Activated effector memory CD4-positive, alpha-beta T cell treated with Interleukin-2 at 50 U/mL for 16 hours (primary cell): ENCODE data around the gene OR6T1.

Source experiments
- DNase-seq: peaks from one replicate; pipeline ENCODE4 v3.0.0-alpha.2; 2020

Gene OR6T1

DNA sequence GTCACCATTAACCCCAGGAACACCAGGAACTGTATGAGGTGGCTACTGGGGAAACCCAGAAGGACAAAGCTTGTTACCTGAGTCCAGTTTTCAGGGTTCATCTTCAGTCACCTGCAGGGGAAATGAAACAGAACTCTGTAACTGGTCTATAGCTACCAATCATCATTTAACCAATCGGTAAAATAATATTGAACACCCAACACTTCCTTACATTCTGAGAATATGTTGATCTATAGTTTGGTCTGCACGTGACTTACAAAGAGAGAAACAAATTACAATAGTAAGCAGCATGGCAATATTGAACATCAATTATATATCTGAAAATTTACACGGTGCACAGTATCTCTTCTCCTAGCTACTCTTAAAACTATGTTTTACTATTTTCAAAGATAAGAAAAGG is at the start of gene OR6T1:
TSS of gene OR6T1 (minus strand) at position 101 of the 400 bp plus-strand sequence. CDS start at position 101, 0 bp downstream.
- no peak for DNase-seq

GRCh38 chr11:123979311-123979710 is 35.7 kb upstream of the OR6T1 start:
- DNase-seq = no peak

DNA sequence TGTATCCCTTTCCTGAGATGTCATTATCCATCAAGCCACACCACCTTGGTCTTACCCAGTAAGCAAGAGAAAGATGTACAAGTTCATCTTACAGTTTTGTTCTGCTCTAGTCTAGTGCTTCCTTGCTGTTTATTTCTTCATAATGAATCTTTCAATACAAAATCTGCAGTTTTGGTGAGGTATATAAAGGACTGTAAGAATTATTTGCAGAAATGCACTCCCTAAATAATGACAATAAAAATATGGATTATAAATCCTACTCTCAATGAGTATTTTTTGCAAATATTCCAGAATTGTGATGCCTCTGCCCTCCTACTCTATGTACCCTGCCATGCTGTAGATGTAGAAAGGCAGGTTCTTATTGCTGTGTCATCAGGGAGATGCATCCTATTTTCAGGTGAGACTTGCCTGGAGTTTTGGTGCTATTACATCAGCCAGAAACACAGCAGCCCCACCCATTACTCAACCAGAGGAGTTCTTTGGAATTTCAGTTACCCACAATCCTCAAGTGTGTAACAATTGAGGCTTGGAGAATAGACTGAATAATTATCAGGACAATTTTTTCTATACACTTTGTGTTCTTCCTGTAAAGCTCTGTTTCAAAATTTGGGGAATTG is 34.2 kb upstream of the OR6T1 start, which contains the start of gene OR10S1:
TSS of gene OR10S1 (minus strand) at position 51 of the 617 bp plus-strand sequence. CDS start 117 bp downstream, outside the sequence.
- no peak for DNase-seq

GRCh38 chr11:123976770-123977560 is 33.3 kb upstream of the OR6T1 start:
- no peak for DNase-seq

- no peak for DNase-seq
Observed at GRCh38 chr11:123973816-123974215, 30.2 kb upstream of the OR6T1 start.

- no peak for DNase-seq
Observed at GRCh38 chr11:123956752-123957151, 13.1 kb upstream of the OR6T1 start.

GRCh38 chr11:123945132-123945531 is 1.5 kb upstream of the OR6T1 start:
- no peak for DNase-seq

GRCh38 chr11:123942413-123942812 is 1.2 kb downstream of the OR6T1 start:
- DNase-seq = no peak

DNA sequence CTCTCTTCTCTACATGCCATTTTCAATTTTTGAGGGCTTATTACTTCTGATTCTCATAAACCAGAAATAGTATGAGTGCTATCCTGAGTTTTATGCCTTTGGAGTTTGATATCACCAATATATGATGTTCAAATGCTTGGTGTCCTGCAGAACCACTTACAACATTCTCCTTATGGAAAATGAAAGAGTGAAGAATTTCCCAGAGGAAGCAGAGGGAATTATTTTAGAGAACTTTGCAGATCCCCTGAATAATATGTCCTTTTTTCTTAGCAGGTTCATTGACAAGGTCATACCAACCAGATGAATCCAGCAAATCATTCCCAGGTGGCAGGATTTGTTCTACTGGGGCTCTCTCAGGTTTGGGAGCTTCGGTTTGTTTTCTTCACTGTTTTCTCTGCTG is 4.3 kb downstream of the OR6T1 start, which contains the start of gene OR4D5:
TSS of gene OR4D5 (plus strand) at position 301 of the 400 bp plus-strand sequence. CDS start at position 301, 0 bp downstream.
- no peak for DNase-seq

DNA sequence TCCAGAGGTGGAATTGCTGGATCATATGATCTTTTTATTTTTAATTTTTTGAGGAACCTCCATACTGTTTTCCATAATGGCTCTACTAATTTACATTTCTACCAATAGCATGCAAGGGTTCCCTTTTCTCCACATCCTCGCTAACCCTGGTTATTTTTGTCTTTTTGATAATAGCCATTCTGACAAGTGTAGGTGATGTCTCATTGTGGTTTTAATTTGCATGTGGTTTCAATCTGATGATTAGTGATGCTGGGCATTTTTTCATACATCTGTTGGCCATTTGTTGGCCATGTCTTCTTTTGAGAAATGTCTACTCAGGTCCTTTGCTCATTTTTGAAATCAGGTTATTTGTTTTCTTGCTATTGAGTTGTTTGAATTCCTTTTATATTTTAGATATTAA is 19.6 kb downstream of the OR6T1 start:
- DNase-seq = no peak

DNA sequence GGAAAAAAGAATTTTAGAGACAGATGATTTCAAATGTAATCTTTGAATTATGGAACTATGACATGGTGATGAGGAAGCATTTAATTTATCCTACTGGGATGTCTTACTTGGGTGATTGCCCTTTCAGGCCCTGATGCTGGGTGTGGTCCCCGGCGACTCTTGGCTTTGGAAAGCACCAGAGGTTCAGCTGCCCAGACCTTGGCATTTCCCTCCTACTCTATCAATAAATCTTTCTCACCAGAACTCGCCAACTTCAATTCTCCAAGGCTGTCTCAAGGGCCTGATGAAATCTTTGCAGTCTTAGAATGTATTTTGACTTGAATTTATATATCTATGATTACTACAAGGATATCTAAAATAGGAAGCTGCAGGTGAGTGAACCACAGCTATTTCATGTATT is 22.7 kb downstream of the OR6T1 start:
- no peak for DNase-seq

GRCh38 chr11:123905826-123906225 is 37.8 kb downstream of the OR6T1 start:
- no peak for DNase-seq

DNA sequence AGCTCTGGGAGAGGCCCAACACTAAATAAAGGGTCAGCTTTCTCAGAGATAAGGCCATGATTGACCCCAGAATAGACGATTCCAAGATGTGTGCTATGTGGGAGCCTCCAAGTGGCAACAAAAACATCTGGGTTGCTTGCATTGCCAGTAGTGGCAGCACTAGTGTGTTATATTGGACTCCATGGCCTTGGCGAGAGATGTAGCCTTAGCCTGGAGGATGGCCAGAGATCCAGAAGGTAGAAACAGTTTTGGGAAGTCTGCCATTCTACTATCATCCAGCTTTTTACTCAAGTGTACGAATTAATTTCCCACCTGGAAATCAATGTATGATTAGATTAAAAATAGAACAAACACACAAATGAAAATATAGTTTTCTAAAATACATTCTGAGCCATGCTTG is 38.7 kb downstream of the OR6T1 start:
- no peak for DNase-seq

DNA sequence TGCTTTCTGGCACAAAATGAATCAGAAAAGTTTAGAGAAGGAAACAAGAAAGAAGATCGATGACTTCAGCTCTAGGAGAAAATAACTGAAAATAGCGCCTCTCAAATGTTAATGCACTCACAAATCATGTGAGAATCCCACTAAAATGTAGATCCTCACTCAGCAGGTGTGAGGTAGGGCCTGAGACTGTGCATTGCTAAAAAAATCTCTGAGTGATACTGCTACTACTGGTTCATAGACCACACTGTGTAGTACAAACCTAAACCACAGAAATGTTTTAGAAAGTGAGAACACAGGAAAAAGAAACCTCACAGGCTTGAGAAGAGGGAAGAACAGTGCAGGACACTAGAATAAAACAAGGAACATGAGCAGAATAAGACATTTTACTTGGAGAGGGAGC is 39.7 kb downstream of the OR6T1 start:
- DNase-seq = no peak

- no peak for DNase-seq
Observed at GRCh38 chr11:123901867-123902266, 41.8 kb downstream of the OR6T1 start, which contains the start of gene OR8D4. Gene OR8D4 (plus strand): TSS chr11:123902167. CDS start chr11:123906432, 4,265 bp downstream.

DNA sequence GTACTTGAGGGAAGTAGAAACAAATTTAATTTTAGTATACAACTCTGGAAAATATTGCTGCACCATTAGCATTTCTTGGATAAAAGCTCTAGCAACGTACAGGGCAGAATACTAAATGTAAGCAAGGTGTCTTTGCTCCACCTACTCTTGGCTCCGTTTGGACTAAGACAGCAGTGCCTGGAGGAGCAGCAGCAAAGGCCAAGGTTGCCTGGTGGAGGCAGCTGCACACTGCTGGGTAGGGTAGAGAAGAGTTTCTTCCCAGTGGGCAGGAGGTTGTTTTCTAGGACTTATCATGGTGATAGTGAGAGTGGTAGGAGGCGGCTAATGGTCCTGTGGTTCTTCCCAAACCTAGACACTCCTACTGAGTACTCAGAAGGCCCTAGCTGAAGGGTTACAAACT is 43.8 kb downstream of the OR6T1 start:
- no peak for DNase-seq
